Right atrium auricular region (tissue), 2 donors: ENCODE data around the gene SLC37A4. TPM values are rescaled to one million over a fixed set of nuclear protein-coding genes. Genes with fewer than 3 reads are reported as not detected.

ENCODE experiments used
- DNase-seq: peaks from one replicate; pipeline ENCODE4 v3.0.0-alpha.2; 2019; ENCODE audit warnings: low spot score
- H3K27ac ChIP-seq, 2 donors: fragments of 200-600 bp; sonication (generic); 1 replicate in 1 of 2; 2 replicates in 1 of 2; pipeline ENCODE4 v1.5.1; 2016 to 2019
- H3K27me3 ChIP-seq, 2 donors: fragments of 200-600 bp; sonication (generic); one replicate each; pipeline versions ENCODE4 v1.5.1 to v1.6.0; 2017 to 2019
- H3K36me3 ChIP-seq: fragments of 200-600 bp; sonication (generic); one replicate; pipeline ENCODE4 v1.5.1; 2016
- H3K4me1 ChIP-seq, 2 donors: fragments of 200-600 bp; sonication (generic); one replicate each; pipeline versions ENCODE4 v1.5.1 to v1.6.0; 2017 to 2019
- H3K4me3 ChIP-seq, 2 donors: fragments of 200-600 bp; sonication (generic); 1 replicate in 1 of 2; 2 replicates in 1 of 2; pipeline ENCODE4 v1.5.1; 2017 to 2019; ENCODE audit warnings: mild to moderate bottlenecking in 1 of 2, moderate library complexity in 1 of 2
- H3K9me3 ChIP-seq, 2 donors: fragments of 200-600 bp; sonication (generic); one replicate each; pipeline ENCODE4 v1.5.1; 2019
- CTCF ChIP-seq, 2 donors: fragments of 200-600 bp; sonication (generic); IDR thresholded peaks; one replicate each; pipeline ENCODE4 v1.5.1; 2019; ENCODE audit warnings: antibody characterized with exemption in 2 of 2
- total RNA-seq, 2 donors: library from RNA; depleted of rRNA; stranded (reverse); fragments of >200 nt; gene quantifications; one replicate each; pipeline ENCODE4 v1.1.0, GENCODE V29; 2016

Gene SLC37A4
- total RNA-seq, 2 donors from 2014 or later = 8.2 to 11.1 TPM

- Histone ChIP-seq H3K36me3 (peaks cover 87% of the 10 kb centered on the region), H3K4me3 (no peak overlapping the region), H3K4me1 (peaks cover 0 to 21% of the 10 kb centered on the region in 2 donors), H3K27me3 (no peaks in the 10 kb centered on the region), H3K9me3 (no peaks in the 10 kb centered on the region), H3K27ac (no peak overlapping the region)
- TF ChIP-seq CTCF (IDR thresholded peaks at IDR 0.05) = no peak
- DNase-seq = no peak
These were observed 18.0 kb downstream of the SLC37A4 start for GRCh38 chr11:119012629-119013170.

GRCh38 chr11:119011476-119012053 lies 19.1 kb downstream of the SLC37A4 start:
- Histone ChIP-seq H3K9me3 (no peaks in the 10 kb centered on the region), H3K4me3 (no peak overlapping the region), H3K27ac (no peak overlapping the region), H3K36me3 (peaks cover 90% of the 10 kb centered on the region), H3K27me3 (no peaks in the 10 kb centered on the region), H3K4me1 (peaks cover 0 to 12% of the 10 kb centered on the region in 2 donors)
- TF ChIP-seq CTCF (IDR thresholded peaks at IDR 0.05) = no peak
- no peak for DNase-seq

- peaks cover 61% of the 10 kb centered on the region for H3K36me3 ChIP-seq
- no peaks in the 10 kb centered on the region for H3K9me3 ChIP-seq
- no peak for DNase-seq
- H3K27ac ChIP-seq = peak overlapping the region in 1 of 2 donors; percentile 16
- H3K4me1 ChIP-seq = no peaks in the 10 kb centered on the region
- no peaks in the 10 kb centered on the region for H3K27me3 ChIP-seq
- TF ChIP-seq CTCF (IDR thresholded peaks at IDR 0.05) = no peak
- H3K4me3 ChIP-seq = no peak overlapping the region
These were observed 24.0 kb downstream of the SLC37A4 start for GRCh38 chr11:119006656-119007055.

GRCh38 chr11:119000906-119001305 lies 29.8 kb downstream of the SLC37A4 start:
- Histone ChIP-seq H3K4me1 (peaks cover 0 to 24% of the 10 kb centered on the region in 2 donors), H3K9me3 (no peaks in the 10 kb centered on the region), H3K27me3 (no peaks in the 10 kb centered on the region), H3K27ac (no peak overlapping the region), H3K36me3 (peaks cover 19% of the 10 kb centered on the region), H3K4me3 (no peak overlapping the region)
- DNase-seq = no peak
- no peak for TF ChIP-seq CTCF (IDR thresholded peaks at IDR 0.05)

GRCh38 chr11:118998822-118999221 lies 31.9 kb downstream of the SLC37A4 start:
- peak overlapping the region; percentile 76 to 85 for H3K27ac ChIP-seq
- H3K4me1 ChIP-seq = peaks cover 0 to 24% of the 10 kb centered on the region in 2 donors
- H3K4me3 ChIP-seq = peak overlapping the region; percentile 70 to 81
- H3K27me3 ChIP-seq = no peaks in the 10 kb centered on the region
- DNase-seq = no peak
- no peak for TF ChIP-seq CTCF (IDR thresholded peaks at IDR 0.05)
- peaks cover 19% of the 10 kb centered on the region for H3K36me3 ChIP-seq
- no peaks in the 10 kb centered on the region for H3K9me3 ChIP-seq

GRCh38 chr11:118998388-118998717 lies 32.3 kb downstream of the SLC37A4 start:
- Histone ChIP-seq H3K9me3 (no peaks in the 10 kb centered on the region), H3K27ac (peak overlapping the region; percentile 76 to 85), H3K4me1 (peaks cover 0 to 24% of the 10 kb centered on the region in 2 donors), H3K36me3 (peaks cover 19% of the 10 kb centered on the region), H3K4me3 (peak overlapping the region; percentile 70 to 81), H3K27me3 (no peaks in the 10 kb centered on the region)
- TF ChIP-seq CTCF (IDR thresholded peaks at IDR 0.05) = no peak
- DNase-seq = no peak
